Mucosa of descending colon (tissue), 3 donors: ENCODE data around the gene SLC27A5. TPM values are rescaled to one million over a fixed set of nuclear protein-coding genes. Genes with fewer than 3 reads are reported as not detected.
A peak's percentile ranks its signal among the peaks of the same experiment; 100 is the strongest.
"Not testable (repeated sequence)": the region's sequence is repeated elsewhere in the genome, so short reads cannot be mapped to it uniquely, and the experiment has no call there.

Source experiments
- ATAC-seq: fragments of 200-7000 bp; cut with Tn5 transposase; one replicate; pipeline ENCODE4 v1.9.1; 2020; ENCODE audit warnings: mild to moderate bottlenecking, moderate library complexity
- DNase-seq, 3 donors: peaks; one replicate each; pipeline ENCODE4 v3.0.0-alpha.2; 2020
- H3K36me3 ChIP-seq: fragments of 200-600 bp; one replicate; pipeline ENCODE4 v1.8.0; 2021; ENCODE audit warnings: low read depth, mild to moderate bottlenecking
- H3K4me1 ChIP-seq: fragments of 200-600 bp; one replicate; pipeline ENCODE4 v1.8.0; 2021; ENCODE audit warnings: low read depth, mild to moderate bottlenecking
- H3K4me3 ChIP-seq: fragments of 200-600 bp; one replicate; pipeline ENCODE4 v1.8.0; 2021; ENCODE audit warnings: mild to moderate bottlenecking
- H3K9me3 ChIP-seq: fragments of 200-600 bp; one replicate; pipeline ENCODE4 v1.8.0; 2021; ENCODE audit warnings: mild to moderate bottlenecking
- CTCF ChIP-seq: fragments of 200-600 bp; IDR thresholded peaks from one replicate; pipeline ENCODE4 v1.8.0; 2022; ENCODE audit warnings: antibody characterized with exemption, mild to moderate bottlenecking
- intact Hi-C, 2 donors: fragments of 100-400 bp; cut with DNase I in 1 of 2; cut with micrococcal nuclease in 1 of 2; formaldehyde crosslinking; loops; one replicate each; pipeline versions ENCODE4 v1.11.0 to v1.11.1; 2022; cut with DNase I, micrococcal nuclease
- total RNA-seq, 3 donors: library from RNA; stranded (reverse); fragmentation: NEBNext Ultra II Directional in 2 of 3; extraction: Animal tissue kit (Norgen Biotek cat#: 25700) in 2 of 3; gene quantifications; one replicate each; pipeline versions ENCODE4 v1.2.1 to v1.2.4, GENCODE V29; 2021 to 2023
- donor health status: DM: no; HTN: no; CAD: no; lungs with moderate emphysema.
- donor health status: DM: no; HTN: no; CAD: no.
- donor health status: DM: no; HTN: yes; CAD: no.

The SLC27A5 gene
- total RNA-seq, 3 donors from 2014 or later: 1.6 to 7.1 (median 3.9) TPM

- peaks cover 21% of the 10 kb centered on the region for H3K4me1 ChIP-seq
- TF ChIP-seq CTCF: no peak
- peaks cover 34% of the 10 kb centered on the region for H3K36me3 ChIP-seq
- intact Hi-C loops: no loop called here
- DNase-seq (no peak), ATAC-seq (no peak)
- no peak overlapping the region for H3K4me3 ChIP-seq
- no peaks in the 10 kb centered on the region for H3K9me3 ChIP-seq
These were observed 35.8 kb upstream of the SLC27A5 start for GRCh38 chr19:58547323-58548312.

GRCh38 chr19:58546019-58546530, 34.3 kb upstream of the SLC27A5 start:
- peaks cover 32% of the 10 kb centered on the region for H3K36me3 ChIP-seq
- no peak for TF ChIP-seq CTCF
- no peak for DNase-seq
- intact Hi-C loops: no loop called here
- no peak overlapping the region for H3K4me3 ChIP-seq
- peaks cover 21% of the 10 kb centered on the region for H3K4me1 ChIP-seq
- H3K9me3 ChIP-seq: no peaks in the 10 kb centered on the region
- no peak for ATAC-seq

GRCh38 chr19:58545286-58546018, 33.7 kb upstream of the SLC27A5 start:
- ATAC-seq: no peak
- TF ChIP-seq CTCF: no peak
- Histone ChIP-seq H3K36me3 (peaks cover 29% of the 10 kb centered on the region), H3K9me3 (no peaks in the 10 kb centered on the region), H3K4me3 (peak overlapping the region; percentile 85), H3K4me1 (peaks cover 21% of the 10 kb centered on the region)
- intact Hi-C loops: no loop called here
- peak in 1 of 3 donors; percentile 64 for DNase-seq

- H3K4me1 ChIP-seq: peaks cover 21% of the 10 kb centered on the region
- DNase-seq: peak in 2 of 3 donors; percentile 48 to 70
- TF ChIP-seq CTCF: no peak
- H3K36me3 ChIP-seq: peaks cover 22% of the 10 kb centered on the region
- H3K9me3 ChIP-seq: no peaks in the 10 kb centered on the region
- ATAC-seq: peak; percentile 46
- peak overlapping the region; percentile 85 for H3K4me3 ChIP-seq
- intact Hi-C loops: no loop called here
These were observed 32.9 kb upstream of the SLC27A5 start for GRCh38 chr19:58544591-58545285.

GRCh38 chr19:58543826-58544590, 32.2 kb upstream of the SLC27A5 start, which contains the start of gene TRIM28:
TRIM28 (plus strand) TSS chr19:58544064; CDS start chr19:58544758, 694 bp downstream.
- H3K9me3 ChIP-seq: no peaks in the 10 kb centered on the region
- ATAC-seq (peak; percentile 94), DNase-seq (peak; percentile 99)
- no peak for TF ChIP-seq CTCF
- intact Hi-C loops: no loop called here
- H3K36me3 ChIP-seq: peaks cover 15% of the 10 kb centered on the region
- H3K4me1 ChIP-seq: peaks cover 21% of the 10 kb centered on the region
- H3K4me3 ChIP-seq: peak within 1 kb of the TSS; percentile 85

GRCh38 chr19:58542641-58543372, 31.0 kb upstream of the SLC27A5 start:
- H3K4me3 ChIP-seq, intact Hi-C loops, H3K9me3 ChIP-seq, H3K36me3 ChIP-seq, ATAC-seq: not testable (repeated sequence)
- DNase-seq: peak in 1 of 3 donors; percentile 37
- H3K4me1 ChIP-seq: peaks cover 27% of the 10 kb centered on the region

GRCh38 chr19:58539169-58539559, 27.4 kb upstream of the SLC27A5 start:
- H3K36me3 ChIP-seq, H3K4me3 ChIP-seq, H3K9me3 ChIP-seq, DNase-seq, intact Hi-C loops, ATAC-seq: not testable (repeated sequence)
- peaks cover 13% of the 10 kb centered on the region for H3K4me1 ChIP-seq
